Uterus (tissue), 4 donors: ENCODE results near the gene N4BP2L2. TPM values are rescaled to one million over a fixed set of nuclear protein-coding genes. Genes with fewer than 3 reads are reported as not detected.
"Not testable (repeated sequence)": the region's sequence is repeated elsewhere in the genome, so short reads cannot be mapped to it uniquely, and the experiment has no call there.

Experiments used
- DNase-seq, 2 donors: peaks; one replicate each; pipeline ENCODE4 v3.0.0-alpha.2; 2019 to 2020
- H3K27ac ChIP-seq, 2 donors: fragments of 200-600 bp; sonication (generic); 1 replicate in 1 of 2; 2 replicates in 1 of 2; pipeline ENCODE4 v1.5.1; 2016 to 2018
- H3K27me3 ChIP-seq, 2 donors: fragments of 200-600 bp; sonication (generic); one replicate each; pipeline ENCODE4 v1.5.1; 2018 to 2019; ENCODE audit warnings: control low read depth in 1 of 2
- H3K36me3 ChIP-seq, 2 donors: fragments of 200-600 bp; sonication (generic); one replicate each; pipeline ENCODE4 v1.5.1; 2019; ENCODE audit warnings: control low read depth in 1 of 2
- H3K4me1 ChIP-seq, 2 donors: fragments of 200-600 bp; sonication (generic); one replicate each; pipeline ENCODE4 v1.5.1; 2018 to 2019; ENCODE audit warnings: control low read depth in 1 of 2
- H3K4me3 ChIP-seq, 2 donors: fragments of 200-600 bp; sonication (generic); 1 replicate in 1 of 2; 2 replicates in 1 of 2; pipeline ENCODE4 v1.5.1; 2018 to 2019; ENCODE audit warnings: mild to moderate bottlenecking in 1 of 2
- H3K9me3 ChIP-seq, 2 donors: fragments of 200-600 bp; sonication (generic); one replicate each; pipeline ENCODE4 v1.5.1; 2019; ENCODE audit warnings: control low read depth in 1 of 2
- CTCF ChIP-seq, 4 experiments: fragments of 200-600 bp in 2 of 4; fragments of 450-650 bp in 2 of 4; sonication (generic) in 2 of 4; IDR thresholded peaks; one replicate each; pipeline ENCODE4 v1.5.1; 2016 to 2019; ENCODE audit warnings: antibody characterized with exemption in 4 of 4, mild to moderate bottlenecking in 2 of 4, moderate library complexity in 1 of 4
- POLR2A ChIP-seq, 2 donors: fragments of 450-650 bp; IDR thresholded peaks; one replicate each; pipeline ENCODE4 v1.6.1; 2016; ENCODE audit warnings: antibody characterized with exemption in 2 of 2, mild to moderate bottlenecking in 1 of 2, moderate library complexity in 1 of 2
- intact Hi-C: fragments of 100-400 bp; cut with DNase I; formaldehyde crosslinking; loops from one replicate; pipeline ENCODE4 v1.15.1; 2023; ENCODE audit warnings: low total_unique reads
- total RNA-seq, 4 donors: library from RNA; depleted of rRNA in 3 of 4; stranded (reverse); fragments of >200 nt in 3 of 4; gene quantifications; one replicate each; pipeline versions ENCODE4 v1.1.0 to v1.2.4, GENCODE V29; 2014 to 2023
- donor health status: DM: yes; HTN: yes; CAD: no.

Gene N4BP2L2
- total RNA-seq, 4 donors from 2014 or later = 187 to 288 (median 233) TPM

GRCh38 chr13:32585550-32586079, 47.0 kb upstream of the N4BP2L2 start:
- Histone ChIP-seq H3K4me1 (no peaks in the 10 kb centered on the region), H3K4me3 (peak overlapping the region; percentile 37 to 95), H3K27me3 (no peaks in the 10 kb centered on the region), H3K36me3 (no peaks in the 10 kb centered on the region), H3K9me3 (no peaks in the 10 kb centered on the region), H3K27ac (peak overlapping the region; percentile 97 to 100)
- DNase-seq = peak; percentile 17 to 28
- TF ChIP-seq POLR2A (IDR thresholded peaks at IDR 0.05) = no peak
- TF ChIP-seq CTCF (IDR thresholded peaks at IDR 0.05) = no peak
- intact Hi-C loops = no loop called here

GRCh38 chr13:32582991-32583390, 44.4 kb upstream of the N4BP2L2 start:
- no peak overlapping the region for H3K4me3 ChIP-seq
- H3K27me3 ChIP-seq = no peaks in the 10 kb centered on the region
- intact Hi-C loops = no loop called here
- no peaks in the 10 kb centered on the region for H3K9me3 ChIP-seq
- no peak overlapping the region for H3K27ac ChIP-seq
- DNase-seq = no peak
- no peak for TF ChIP-seq POLR2A (IDR thresholded peaks at IDR 0.05)
- TF ChIP-seq CTCF (IDR thresholded peaks at IDR 0.05) = no peak
- H3K4me1 ChIP-seq = no peaks in the 10 kb centered on the region
- no peaks in the 10 kb centered on the region for H3K36me3 ChIP-seq

GRCh38 chr13:32582281-32582680, 43.7 kb upstream of the N4BP2L2 start:
- TF ChIP-seq POLR2A (IDR thresholded peaks at IDR 0.05) = no peak
- TF ChIP-seq CTCF (IDR thresholded peaks at IDR 0.05) = no peak
- H3K4me1 ChIP-seq = no peaks in the 10 kb centered on the region
- H3K9me3 ChIP-seq = no peaks in the 10 kb centered on the region
- H3K36me3 ChIP-seq = no peaks in the 10 kb centered on the region
- DNase-seq = no peak
- no peak overlapping the region for H3K4me3 ChIP-seq
- H3K27ac ChIP-seq = no peak overlapping the region
- H3K27me3 ChIP-seq = no peaks in the 10 kb centered on the region
- intact Hi-C loops = no loop called here

- TF ChIP-seq CTCF (IDR thresholded peaks at IDR 0.05) = peak; percentile 32 to 48 (median 40)
- TF ChIP-seq POLR2A (IDR thresholded peaks at IDR 0.05) = no peak
- no peak overlapping the region for H3K27ac ChIP-seq
- H3K4me1 ChIP-seq = no peaks in the 10 kb centered on the region
- H3K9me3 ChIP-seq = no peaks in the 10 kb centered on the region
- intact Hi-C loops = no loop called here
- no peak for DNase-seq
- H3K36me3 ChIP-seq = no peaks in the 10 kb centered on the region
- no peak overlapping the region for H3K4me3 ChIP-seq
- no peaks in the 10 kb centered on the region for H3K27me3 ChIP-seq
These were observed 42.7 kb upstream of the N4BP2L2 start for GRCh38 chr13:32581177-32581786.

- TF ChIP-seq POLR2A (IDR thresholded peaks at IDR 0.05) = no peak
- TF ChIP-seq CTCF (IDR thresholded peaks at IDR 0.05) = no peak
- intact Hi-C loops = no loop called here
- no peaks in the 10 kb centered on the region for H3K4me1 ChIP-seq
These were observed 38.4 kb upstream of the N4BP2L2 start for GRCh38 chr13:32577032-32577431.

GRCh38 chr13:32575687-32576086, 37.1 kb upstream of the N4BP2L2 start:
- DNase-seq, intact Hi-C loops, H3K27me3 ChIP-seq, H3K9me3 ChIP-seq, H3K4me1 ChIP-seq, H3K4me3 ChIP-seq, H3K27ac ChIP-seq, H3K36me3 ChIP-seq: not testable (repeated sequence)

More at GRCh38 chr13:32577032-32577431, 38.4 kb upstream of the N4BP2L2 start:
- Histone ChIP-seq H3K27me3 (no peaks in the 10 kb centered on the region), H3K9me3 (no peaks in the 10 kb centered on the region), H3K27ac (no peak overlapping the region), H3K4me3 (no peak overlapping the region), H3K36me3 (no peaks in the 10 kb centered on the region)
- DNase-seq = no peak

- H3K4me3 ChIP-seq, DNase-seq, intact Hi-C loops: not testable (repeated sequence)
These were observed 22.2 kb upstream of the N4BP2L2 start for GRCh38 chr13:32560842-32561241.

More at GRCh38 chr13:32560842-32561241, 22.2 kb upstream of the N4BP2L2 start:
- H3K9me3 ChIP-seq, H3K36me3 ChIP-seq, H3K4me1 ChIP-seq, H3K27ac ChIP-seq, H3K27me3 ChIP-seq: not testable (repeated sequence)
